Epithelial cell of proximal tubule (primary cell): ENCODE data around the gene GPC5. TPM values are rescaled to one million over a fixed set of nuclear protein-coding genes. Genes with fewer than 3 reads are reported as not detected.

Experiments
- DNase-seq: peaks from one replicate; pipeline ENCODE4 v3.0.0-alpha.2; 2011; ENCODE audit warnings: low read depth
- H3K4me3 ChIP-seq: 2 replicates; pipeline ENCODE4 v1.5.1; 2011; ENCODE audit warnings: low read depth, mild to moderate bottlenecking, low read length
- total RNA-seq: library from RNA; depleted of rRNA; stranded (reverse); fragments of >200 nt; gene quantifications from 2 replicates; pipeline ENCODE4 v1.2.3, GENCODE V29; 2015
- TF ChIP-seq, protein P1 (sequence below): conservative IDR thresholded peaks from 2 replicates; pipeline ENCODE4 v1.5.1; 2012; ENCODE audit warnings: low read depth, mild to moderate bottlenecking, low read length

GPC5 gene
- total RNA-seq, 1 donor from 2014 or later = not detected

DNA sequence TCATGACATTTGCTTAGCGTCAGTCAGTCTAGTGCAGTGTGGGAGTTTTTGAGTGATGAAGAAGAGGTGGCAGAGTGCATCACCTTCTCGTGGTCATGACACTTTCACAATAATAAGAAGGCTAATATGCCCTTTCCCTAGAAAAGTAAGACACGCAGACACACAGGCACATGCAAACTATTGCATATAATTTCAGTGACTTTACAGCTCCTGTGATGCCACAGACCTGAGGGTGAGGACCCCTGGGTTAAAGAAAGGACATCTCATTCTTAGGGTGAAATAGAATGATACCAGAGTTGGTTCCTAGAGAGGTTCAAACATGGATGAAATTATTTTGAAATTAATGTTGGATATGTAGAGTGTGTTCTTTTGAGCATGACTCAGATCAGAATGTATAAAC lies 300.3 kb downstream of the GPC5 start:
- TF ChIP-seq, protein P1, sequence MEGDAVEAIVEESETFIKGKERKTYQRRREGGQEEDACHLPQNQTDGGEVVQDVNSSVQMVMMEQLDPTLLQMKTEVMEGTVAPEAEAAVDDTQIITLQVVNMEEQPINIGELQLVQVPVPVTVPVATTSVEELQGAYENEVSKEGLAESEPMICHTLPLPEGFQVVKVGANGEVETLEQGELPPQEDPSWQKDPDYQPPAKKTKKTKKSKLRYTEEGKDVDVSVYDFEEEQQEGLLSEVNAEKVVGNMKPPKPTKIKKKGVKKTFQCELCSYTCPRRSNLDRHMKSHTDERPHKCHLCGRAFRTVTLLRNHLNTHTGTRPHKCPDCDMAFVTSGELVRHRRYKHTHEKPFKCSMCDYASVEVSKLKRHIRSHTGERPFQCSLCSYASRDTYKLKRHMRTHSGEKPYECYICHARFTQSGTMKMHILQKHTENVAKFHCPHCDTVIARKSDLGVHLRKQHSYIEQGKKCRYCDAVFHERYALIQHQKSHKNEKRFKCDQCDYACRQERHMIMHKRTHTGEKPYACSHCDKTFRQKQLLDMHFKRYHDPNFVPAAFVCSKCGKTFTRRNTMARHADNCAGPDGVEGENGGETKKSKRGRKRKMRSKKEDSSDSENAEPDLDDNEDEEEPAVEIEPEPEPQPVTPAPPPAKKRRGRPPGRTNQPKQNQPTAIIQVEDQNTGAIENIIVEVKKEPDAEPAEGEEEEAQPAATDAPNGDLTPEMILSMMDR = no peak
- DNase-seq = no peak
- H3K4me3 ChIP-seq = no peak overlapping the region

DNA sequence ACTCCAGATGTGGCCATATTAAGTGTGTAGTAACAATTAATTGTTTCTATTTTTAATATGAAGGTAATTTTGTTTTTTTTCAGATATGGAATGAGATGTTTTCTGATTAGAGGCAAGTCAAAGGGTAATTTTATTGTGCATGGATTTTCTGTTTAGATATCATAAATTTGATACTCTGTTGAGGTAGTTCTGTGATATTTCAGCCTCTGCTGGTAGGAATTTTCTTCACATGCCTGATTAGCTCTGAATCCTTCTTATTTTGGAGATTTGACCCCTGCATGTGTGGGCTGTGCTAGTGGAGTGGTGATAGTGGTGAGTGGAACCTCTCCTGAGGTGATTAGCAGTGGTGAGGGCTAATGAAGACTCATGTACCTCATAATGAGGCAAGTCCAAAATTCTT lies 301.4 kb downstream of the GPC5 start:
- no peak for DNase-seq
- TF ChIP-seq, protein P1 = no peak

DNA sequence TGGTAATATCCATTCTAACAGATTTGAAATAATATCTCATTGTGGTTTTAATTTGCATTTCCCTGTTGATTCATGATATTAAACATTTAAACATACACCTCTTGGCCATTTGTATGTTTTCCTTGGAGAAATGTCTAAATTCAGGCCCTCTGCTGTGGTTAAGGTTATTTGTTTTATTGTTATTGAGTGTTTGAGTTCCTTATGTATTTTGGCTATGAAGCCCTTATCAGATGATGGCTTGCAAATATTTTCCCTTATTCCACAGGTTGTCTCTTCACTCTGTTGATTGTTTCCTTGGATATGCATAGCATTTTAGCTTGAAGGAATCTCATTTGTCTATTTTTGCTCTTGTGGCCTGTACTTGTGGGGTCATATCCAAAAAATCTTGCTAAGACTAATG lies 303.6 kb downstream of the GPC5 start:
- no peak overlapping the region for H3K4me3 ChIP-seq
- DNase-seq = no peak
- TF ChIP-seq, protein P1 = no peak

More for the DNA sequence above, 301.4 kb downstream of the GPC5 start:
- no peak overlapping the region for H3K4me3 ChIP-seq

DNA sequence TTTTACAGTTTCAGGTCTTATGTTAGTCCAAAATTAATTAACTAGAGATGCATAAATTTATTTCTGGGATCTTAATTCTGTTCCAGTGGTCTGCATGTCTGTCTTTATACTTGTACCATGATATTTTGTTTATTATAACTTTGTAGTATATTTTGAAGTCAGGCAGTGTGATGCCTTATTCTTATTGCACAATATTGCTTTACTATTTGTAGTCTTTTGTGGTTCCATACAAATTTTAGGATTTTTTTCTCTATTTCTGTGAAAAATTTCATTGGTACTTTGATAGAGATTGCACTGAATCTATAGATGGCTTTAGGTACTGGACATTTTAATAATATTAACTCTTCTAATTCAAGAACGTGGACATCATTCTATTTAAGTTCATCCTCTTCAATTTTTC lies 304.0 kb downstream of the GPC5 start:
- no peak for DNase-seq
- TF ChIP-seq, protein P1 = no peak
- H3K4me3 ChIP-seq = no peak overlapping the region

DNA sequence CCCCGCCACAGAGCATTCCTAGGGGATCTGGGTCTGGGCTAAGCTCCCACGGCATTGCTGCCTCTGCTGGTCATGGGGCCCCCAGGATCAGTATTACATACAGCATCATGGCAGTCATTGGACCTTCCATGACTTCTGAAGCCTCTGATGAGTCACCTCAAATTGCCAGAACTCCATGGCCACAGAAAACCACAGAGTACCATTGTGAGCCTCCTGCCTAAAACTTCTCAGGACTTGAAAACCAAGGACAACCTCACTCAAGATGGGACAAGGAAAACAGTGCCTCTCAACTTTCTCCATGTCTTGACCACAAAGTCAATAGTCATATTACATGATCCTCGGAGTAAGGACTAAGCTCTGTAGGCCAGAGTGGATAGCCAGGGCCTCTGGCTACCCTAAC lies 306.0 kb downstream of the GPC5 start:
- TF ChIP-seq, protein P1 = no peak
- no peak for DNase-seq
- H3K4me3 ChIP-seq = no peak overlapping the region

DNA sequence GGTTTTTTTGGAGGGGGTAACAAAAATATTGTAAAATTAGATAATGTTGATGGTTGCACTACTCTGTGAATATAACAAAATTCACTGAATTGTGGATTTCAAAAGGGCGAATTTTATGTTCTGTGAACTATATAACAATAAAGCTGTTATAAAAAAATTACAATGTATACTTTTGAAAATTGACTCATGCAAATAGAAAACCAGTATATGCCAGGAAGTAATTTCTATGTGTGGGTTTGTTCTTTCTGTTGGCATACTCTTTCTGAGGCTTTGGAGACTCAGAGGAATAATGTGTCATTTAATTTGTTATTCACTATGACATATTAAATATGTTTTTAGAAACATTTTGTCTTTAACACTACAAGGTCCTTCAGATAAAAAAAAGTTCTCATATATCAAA lies 310.1 kb downstream of the GPC5 start:
- no peak overlapping the region for H3K4me3 ChIP-seq
- no peak for DNase-seq
- TF ChIP-seq, protein P1 = no peak

DNA sequence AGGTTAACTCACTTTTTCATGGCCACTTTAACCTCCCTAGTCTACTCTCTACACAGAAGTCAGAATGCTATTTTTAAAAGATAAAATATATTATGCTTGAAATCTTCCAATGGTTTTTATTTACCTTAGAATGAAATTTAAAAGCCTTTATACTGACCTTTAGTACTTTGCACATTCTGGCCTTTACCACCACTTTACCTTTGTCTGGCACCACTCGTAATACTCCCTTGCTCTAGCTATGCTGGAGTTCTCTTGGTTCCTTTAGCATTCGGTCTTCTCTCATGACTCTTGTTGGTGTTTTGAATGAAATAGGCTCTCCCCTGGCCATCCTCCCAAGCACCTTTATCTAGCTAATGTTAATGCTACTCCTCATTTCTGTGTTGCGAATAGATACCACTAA lies 310.8 kb downstream of the GPC5 start:
- no peak overlapping the region for H3K4me3 ChIP-seq
- DNase-seq = no peak
- TF ChIP-seq, protein P1 = no peak
